GM12878 (cell line): ENCODE data around the gene KIF21B. TPM values are rescaled to one million over a fixed set of nuclear protein-coding genes. Genes with fewer than 3 reads are reported as not detected.

Source experiments
- ATAC-seq: fragments of 200-7000 bp; cut with Tn5 transposase; 3 replicates; pipeline ENCODE4 v1.9.1; 2020; ENCODE audit warnings: mild to moderate bottlenecking, moderate library complexity
- BruUV-seq: library from RNA; stranded (reverse); fragments of 400-500 nt; replicated peaks from 2 replicates; lab custom pipeline; 2021; lab: Mats Ljungman, UMichigan
- CTCF ChIA-PET: fragments of 300-600 bp; sonication (Branson Sonifier 250); formaldehyde crosslinking; extraction: SDS; loops from one replicate; lab custom pipeline; 2021; ENCODE audit warnings: inconsistent platforms; lab: Yijun Ruan, JAX
- POLR2A ChIA-PET: fragments of 350-600 bp; formaldehyde crosslinking; extraction: SDS; loops from one replicate; lab custom pipeline; 2021; ENCODE audit warnings: inconsistent platforms; lab: Charles Lee
- RAD21 ChIA-PET: fragments of 300-600 bp; sonication (Branson Sonifier 250); formaldehyde crosslinking; loops from one replicate; lab custom pipeline; 2023; ENCODE audit warnings: antibody characterized with exemption; ENCODE audit not compliant: unreplicated experiment; lab: Charles Lee
- SMC1A ChIA-PET: fragments of 300-600 bp; sonication (Branson Sonifier 250); formaldehyde crosslinking; loops from one replicate; lab custom pipeline; 2023; ENCODE audit not compliant: unreplicated experiment, uncharacterized antibody; lab: Charles Lee
- DNase-seq: peaks from one replicate; pipeline ENCODE4 v3.0.0-alpha.2; 2011; ENCODE audit warnings: low read depth, low spot score
- FAIRE-seq: peaks from 3 replicates; lab custom pipeline; 2011; peaks lifted over from hg19 to GRCh38; lab: Jason Lieb, UNC
- H2AFZ ChIP-seq: 2 replicates; pipeline ENCODE4 v1.6.0; 2011; ENCODE audit warnings: low read depth, low read length, control low read depth; ENCODE audit not compliant: control insufficient read depth
- H3K27ac ChIP-seq: 2 replicates; pipeline ENCODE4 v1.5.1; 2011; ENCODE audit warnings: control low read depth; ENCODE audit not compliant: control insufficient read depth, insufficient read depth
- H3K27me3 ChIP-seq, 2 experiments: replicated peaks in 1 of 2; 2 replicates each; pipeline versions ENCODE4 v1.6.0 to v1.6.1; 2011; ENCODE audit warnings: low read length in 1 of 2; ENCODE audit not compliant: control insufficient read depth in 2 of 2, insufficient read depth in 2 of 2
- H3K36me3 ChIP-seq, 2 experiments: 2 replicates each; pipeline ENCODE4 v1.5.1; 2011; ENCODE audit warnings: low read length in 1 of 2; ENCODE audit not compliant: control insufficient read depth in 2 of 2, insufficient read depth in 2 of 2
- H3K4me1 ChIP-seq: 2 replicates; pipeline ENCODE4 v1.6.1; 2011; ENCODE audit warnings: mild to moderate bottlenecking, low read length, moderate library complexity, mixed read lengths; ENCODE audit not compliant: control insufficient read depth, insufficient read depth
- H3K4me2 ChIP-seq: 2 replicates; pipeline ENCODE4 v1.6.0; 2011; ENCODE audit warnings: control low read depth; ENCODE audit not compliant: control insufficient read depth, insufficient read depth
- H3K4me3 ChIP-seq: fragments of 200-600 bp; sonication (generic); 2 replicates; pipeline ENCODE4 v1.5.1; 2016
- H3K79me2 ChIP-seq: 2 replicates; pipeline ENCODE4 v1.6.0; 2011; ENCODE audit warnings: low read length; ENCODE audit not compliant: control insufficient read depth, insufficient read depth
- H3K9ac ChIP-seq: 2 replicates; pipeline ENCODE4 v1.8.0; 2011; ENCODE audit warnings: low read length, control low read depth, mixed read lengths; ENCODE audit not compliant: control insufficient read depth, insufficient read depth
- H3K9me3 ChIP-seq: replicated peaks from 3 replicates; pipeline ENCODE4 v1.5.1; 2011; ENCODE audit warnings: mild to moderate bottlenecking, low read length; ENCODE audit not compliant: control insufficient read depth, insufficient read depth
- H4K20me1 ChIP-seq: 2 replicates; pipeline ENCODE4 v1.6.0; 2011; ENCODE audit not compliant: control insufficient read depth, insufficient read depth
- BCL11A ChIP-seq: IDR thresholded peaks from 2 replicates; pipeline ENCODE4 v1.6.1; 2011; ENCODE audit warnings: low read depth, low read length
- FOXM1 ChIP-seq: IDR thresholded peaks from 2 replicates; pipeline ENCODE4 v1.6.1; 2012; ENCODE audit warnings: low read depth, mild to moderate bottlenecking, inconsistent platforms, low read length, moderate library complexity
- NBN ChIP-seq: fragments of 450-650 bp; IDR thresholded peaks from 2 replicates; pipeline ENCODE4 v1.6.1; 2016
- PAX8 ChIP-seq: fragments of 450-650 bp; IDR thresholded peaks from 2 replicates; pipeline ENCODE4 v1.6.1; 2017; ENCODE audit warnings: mild to moderate bottlenecking, moderate library complexity
- WGBS: methylation state at CpG from one replicate; pipeline ENCODE4 v1.1.6; 2016; ENCODE audit warnings: low lambda C conversion rate; ENCODE audit not compliant: insufficient replicate concordance, insufficient coverage; ENCODE audit errors: missing lambda C conversion rate; 5-methylcytosine and 5-hydroxymethylcytosine counted together
- in situ Hi-C: fragments of 300-500 bp; cut with MboI; formaldehyde crosslinking; loops from 9 replicates; pipeline ENCODE4 v1.14.3; 2018; ENCODE audit warnings: mixed read lengths
- intact Hi-C: fragments of 100-400 bp; cut with micrococcal nuclease; formaldehyde crosslinking; loops from one replicate; pipeline ENCODE4 v1.14.2; 2022; ENCODE audit not compliant: unreplicated experiment
- polyA plus RNA-seq, 11 experiments: library from polyadenylated mRNA; depleted of rRNA in 4 of 11; unstranded in 6 of 11; stranded (reverse) in 5 of 11; fragments of >200 nt; fragmentation: Nextera tagmentation in 4 of 11; fragmentation: Illumina TruSeq in 1 of 11; extraction: Ambion mirVana in 4 of 11; extraction: Trizol in 1 of 11; gene quantifications; 1 replicate in 1 of 11; 2 replicates in 10 of 11; pipeline versions ENCODE4 v1.2.1 to v1.2.3, GENCODE V29; 2011 to 2016; ENCODE audit warnings: inconsistent platforms in 2 of 11, missing spikeins in 2 of 11, low read depth in 1 of 11
- total RNA-seq, 4 experiments: library from RNA; depleted of rRNA in 3 of 4; stranded (reverse); fragments of >200 nt in 3 of 4; fragmentation: Illumina TruSeq in 1 of 4; extraction: Trizol in 1 of 4; gene quantifications; 2 replicates each; pipeline versions ENCODE4 v1.2.1 to v1.2.3, GENCODE V29; 2013 to 2021
- TF ChIP-seq, protein P1 (sequence below): IDR thresholded peaks from 2 replicates; pipeline ENCODE4 v1.6.1; 2011; ENCODE audit warnings: borderline replicate concordance, low read depth, mild to moderate bottlenecking, moderate library complexity, low read length; ENCODE audit not compliant: insufficient read depth, poor library complexity, severe bottlenecking
- TF ChIP-seq, protein P2 (sequence below): fragments of 450-650 bp; IDR thresholded peaks from 2 replicates; pipeline ENCODE4 v1.6.1; 2017; ENCODE audit warnings: antibody characterized with exemption, mild to moderate bottlenecking, moderate library complexity
- TF ChIP-seq, protein P3 (sequence below): fragments of 450-650 bp; conservative IDR thresholded peaks from 2 replicates; pipeline ENCODE4 v1.6.1; 2017; ENCODE audit warnings: mild to moderate bottlenecking, moderate library complexity

KIF21B gene
- total and polyA plus RNA-seq, 10 of the 15 experiments (the other 5 are each of a cell fraction or from before 2014, with no cell fraction given): 2.3 to 47.7 (median 12.6) TPM

DNA sequence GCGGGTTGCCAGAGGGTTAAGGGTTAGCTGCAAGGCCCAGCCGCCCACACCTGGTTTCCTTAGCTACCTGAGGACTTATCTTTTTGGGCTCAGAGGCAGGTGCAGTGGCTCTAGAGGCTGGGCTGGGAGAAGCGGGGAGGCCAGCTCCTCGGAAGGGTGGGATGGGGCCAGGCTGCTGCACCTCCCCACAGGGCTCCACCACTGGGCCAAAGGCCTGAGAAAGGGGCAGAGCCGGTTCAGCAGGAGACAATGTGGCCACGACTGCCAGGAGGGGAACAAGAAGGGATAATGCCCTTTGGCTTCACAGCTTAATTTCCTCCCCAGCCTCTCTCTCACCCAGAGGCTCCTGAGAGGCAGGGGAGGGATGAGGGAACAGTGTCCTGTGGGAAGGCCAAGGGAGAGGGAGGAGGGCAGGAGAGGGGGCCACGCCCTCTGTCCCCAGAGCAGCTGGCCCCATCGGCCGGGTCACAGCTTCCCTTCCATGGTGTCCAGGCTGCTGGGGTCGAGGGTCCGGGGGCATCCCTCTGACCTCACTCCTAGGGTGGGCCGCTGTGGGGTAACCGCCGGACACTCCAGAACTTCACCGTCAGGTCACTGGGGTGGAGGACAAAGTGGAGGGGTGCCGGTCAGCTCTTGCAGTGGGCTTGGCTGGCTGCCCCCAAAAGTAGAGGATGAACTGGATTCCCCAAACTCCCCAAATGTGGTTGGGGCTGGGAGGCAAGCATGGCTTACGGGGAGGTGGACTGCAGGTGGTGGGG lies 50.4 kb downstream of the KIF21B start:
- DNase-seq (no peak), FAIRE-seq (no peak), ATAC-seq (no peak)
- no peak for TF ChIP-seq FOXM1
- TF ChIP-seq, protein P1, sequence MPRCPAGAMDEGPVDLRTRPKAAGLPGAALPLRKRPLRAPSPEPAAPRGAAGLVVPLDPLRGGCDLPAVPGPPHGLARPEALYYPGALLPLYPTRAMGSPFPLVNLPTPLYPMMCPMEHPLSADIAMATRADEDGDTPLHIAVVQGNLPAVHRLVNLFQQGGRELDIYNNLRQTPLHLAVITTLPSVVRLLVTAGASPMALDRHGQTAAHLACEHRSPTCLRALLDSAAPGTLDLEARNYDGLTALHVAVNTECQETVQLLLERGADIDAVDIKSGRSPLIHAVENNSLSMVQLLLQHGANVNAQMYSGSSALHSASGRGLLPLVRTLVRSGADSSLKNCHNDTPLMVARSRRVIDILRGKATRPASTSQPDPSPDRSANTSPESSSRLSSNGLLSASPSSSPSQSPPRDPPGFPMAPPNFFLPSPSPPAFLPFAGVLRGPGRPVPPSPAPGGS: no peak
- TF ChIP-seq PAX8: no peak
- TF ChIP-seq, protein P2, sequence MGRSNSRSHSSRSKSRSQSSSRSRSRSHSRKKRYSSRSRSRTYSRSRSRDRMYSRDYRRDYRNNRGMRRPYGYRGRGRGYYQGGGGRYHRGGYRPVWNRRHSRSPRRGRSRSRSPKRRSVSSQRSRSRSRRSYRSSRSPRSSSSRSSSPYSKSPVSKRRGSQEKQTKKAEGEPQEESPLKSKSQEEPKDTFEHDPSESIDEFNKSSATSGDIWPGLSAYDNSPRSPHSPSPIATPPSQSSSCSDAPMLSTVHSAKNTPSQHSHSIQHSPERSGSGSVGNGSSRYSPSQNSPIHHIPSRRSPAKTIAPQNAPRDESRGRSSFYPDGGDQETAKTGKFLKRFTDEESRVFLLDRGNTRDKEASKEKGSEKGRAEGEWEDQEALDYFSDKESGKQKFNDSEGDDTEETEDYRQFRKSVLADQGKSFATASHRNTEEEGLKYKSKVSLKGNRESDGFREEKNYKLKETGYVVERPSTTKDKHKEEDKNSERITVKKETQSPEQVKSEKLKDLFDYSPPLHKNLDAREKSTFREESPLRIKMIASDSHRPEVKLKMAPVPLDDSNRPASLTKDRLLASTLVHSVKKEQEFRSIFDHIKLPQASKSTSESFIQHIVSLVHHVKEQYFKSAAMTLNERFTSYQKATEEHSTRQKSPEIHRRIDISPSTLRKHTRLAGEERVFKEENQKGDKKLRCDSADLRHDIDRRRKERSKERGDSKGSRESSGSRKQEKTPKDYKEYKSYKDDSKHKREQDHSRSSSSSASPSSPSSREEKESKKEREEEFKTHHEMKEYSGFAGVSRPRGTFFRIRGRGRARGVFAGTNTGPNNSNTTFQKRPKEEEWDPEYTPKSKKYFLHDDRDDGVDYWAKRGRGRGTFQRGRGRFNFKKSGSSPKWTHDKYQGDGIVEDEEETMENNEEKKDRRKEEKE: no peak
- TF ChIP-seq, protein P3, sequence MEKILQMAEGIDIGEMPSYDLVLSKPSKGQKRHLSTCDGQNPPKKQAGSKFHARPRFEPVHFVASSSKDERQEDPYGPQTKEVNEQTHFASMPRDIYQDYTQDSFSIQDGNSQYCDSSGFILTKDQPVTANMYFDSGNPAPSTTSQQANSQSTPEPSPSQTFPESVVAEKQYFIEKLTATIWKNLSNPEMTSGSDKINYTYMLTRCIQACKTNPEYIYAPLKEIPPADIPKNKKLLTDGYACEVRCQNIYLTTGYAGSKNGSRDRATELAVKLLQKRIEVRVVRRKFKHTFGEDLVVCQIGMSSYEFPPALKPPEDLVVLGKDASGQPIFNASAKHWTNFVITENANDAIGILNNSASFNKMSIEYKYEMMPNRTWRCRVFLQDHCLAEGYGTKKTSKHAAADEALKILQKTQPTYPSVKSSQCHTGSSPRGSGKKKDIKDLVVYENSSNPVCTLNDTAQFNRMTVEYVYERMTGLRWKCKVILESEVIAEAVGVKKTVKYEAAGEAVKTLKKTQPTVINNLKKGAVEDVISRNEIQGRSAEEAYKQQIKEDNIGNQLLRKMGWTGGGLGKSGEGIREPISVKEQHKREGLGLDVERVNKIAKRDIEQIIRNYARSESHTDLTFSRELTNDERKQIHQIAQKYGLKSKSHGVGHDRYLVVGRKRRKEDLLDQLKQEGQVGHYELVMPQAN: no peak
- no peak for TF ChIP-seq BCL11A
- TF ChIP-seq NBN: no peak
- CTCF ChIA-PET: interaction anchor here (0.6 to 6.5 kb wide), 35 partner anchors 11 to 418 kb away, joined by 3 to 199 read pairs (median 4); partner anchors contain the start of genes CACNA1S, INAVA and KIF21B
- no peaks in the 10 kb centered on the region for H3K9me3 ChIP-seq
- intact Hi-C loops (loop anchor here (1.0 to 5.0 kb wide), 2 partner anchors 70 to 346 kb away; no protein-coding TSS in a partner anchor), in situ Hi-C loops (no loop called here)
- SMC1A ChIA-PET: interaction anchor here (0.7 to 7.1 kb wide), 16 partner anchors 44 to 419 kb away, joined by 3 to 107 read pairs (median 16); partner anchors contain the start of gene INAVA
- H4K20me1 ChIP-seq: no peaks in the 10 kb centered on the region
- no peak overlapping the region for H3K9ac ChIP-seq
- peaks cover 23% of the 10 kb centered on the region for H3K4me1 ChIP-seq
- POLR2A ChIA-PET: interaction anchor here (0.8 to 2.9 kb wide), 4 partner anchors 49 to 115 kb away, joined by 3 to 12 read pairs (median 3); no protein-coding TSS in a partner anchor
- H3K4me2 ChIP-seq: no peak overlapping the region
- H3K79me2 ChIP-seq: no peaks in the 10 kb centered on the region
- no peak overlapping the region for H2AFZ ChIP-seq
- BruUV-seq: no TSS peak
- RAD21 ChIA-PET: interaction anchor here (1.2 to 9.9 kb wide), 17 partner anchors 9 to 414 kb away, joined by 3 to 239 read pairs (median 21); partner anchors contain the start of genes CACNA1S, INAVA, KIF14 and KIF21B
- H3K27me3 ChIP-seq: no peaks in the 10 kb centered on the region
- 92% methylated on average over 17 of the region's 17 CpGs for WGBS
- no peak overlapping the region for H3K4me3 ChIP-seq
- H3K36me3 ChIP-seq: peaks cover 0 to 15% of the 10 kb centered on the region in 2 experiments; a peak in 3 of 4 replicates
- no peak overlapping the region for H3K27ac ChIP-seq
